Liver (tissue), 9 donors: ENCODE data around the gene IL13. TPM values are rescaled to one million over a fixed set of nuclear protein-coding genes. Genes with fewer than 3 reads are reported as not detected.

ENCODE experiments used
- DNase-seq: peaks from one replicate; pipeline ENCODE4 v3.0.0-alpha.2; 2017; ENCODE audit warnings: low spot score
- H3K27ac ChIP-seq, 2 donors: one replicate each; pipeline ENCODE4 v1.7.0; 2013; ENCODE audit warnings: inconsistent platforms in 2 of 2, low read length in 2 of 2, control low read depth in 1 of 2, low read depth in 1 of 2, mild to moderate bottlenecking in 1 of 2
- H3K27me3 ChIP-seq, 4 donors: one replicate each; pipeline versions ENCODE4 v1.6.1 to v1.7.0; 2013; ENCODE audit warnings: low read length in 3 of 4, inconsistent platforms in 1 of 4, mild to moderate bottlenecking in 1 of 4, moderate library complexity in 1 of 4; ENCODE audit not compliant: control insufficient read depth in 4 of 4, insufficient read depth in 4 of 4
- H3K36me3 ChIP-seq, 4 donors: one replicate each; pipeline versions ENCODE4 v1.6.1 to v1.7.0; 2013; ENCODE audit warnings: low read length in 3 of 4, mild to moderate bottlenecking in 3 of 4, low read depth in 1 of 4, moderate library complexity in 1 of 4; ENCODE audit not compliant: control insufficient read depth in 4 of 4, insufficient read depth in 3 of 4
- H3K4me1 ChIP-seq, 4 donors: one replicate each; pipeline versions ENCODE4 v1.6.1 to v1.7.0; 2013; ENCODE audit warnings: low read length in 3 of 4, mild to moderate bottlenecking in 3 of 4, moderate library complexity in 1 of 4; ENCODE audit not compliant: control insufficient read depth in 4 of 4, insufficient read depth in 4 of 4
- H3K4me3 ChIP-seq, 3 donors: one replicate each; pipeline versions ENCODE4 v1.6.1 to v1.7.0; 2013; ENCODE audit warnings: low read length in 3 of 3, control low read depth in 1 of 3, low read depth in 1 of 3, mild to moderate bottlenecking in 1 of 3
- H3K9ac ChIP-seq, 2 donors: one replicate each; pipeline ENCODE4 v1.7.0; 2013; ENCODE audit warnings: low read length in 2 of 2, mild to moderate bottlenecking in 2 of 2, moderate library complexity in 2 of 2, control low read depth in 1 of 2, low read depth in 1 of 2
- H3K9me3 ChIP-seq, 4 donors: one replicate each; pipeline versions ENCODE4 v1.6.1 to v1.7.0; 2013; ENCODE audit warnings: low read length in 3 of 4; ENCODE audit not compliant: control insufficient read depth in 4 of 4
- FOXA2 ChIP-seq: IDR thresholded peaks from 2 replicates; pipeline ENCODE4 v1.6.1; 2016; ENCODE audit warnings: antibody characterized with exemption
- GABPA ChIP-seq, 2 donors: IDR thresholded peaks in 1 of 2; conservative IDR thresholded peaks in 1 of 2; 2 replicates each; pipeline ENCODE4 v1.6.1; 2016; ENCODE audit warnings: antibody characterized with exemption in 2 of 2, mild to moderate bottlenecking in 1 of 2, moderate library complexity in 1 of 2
- HNF4A ChIP-seq, 2 donors: conservative IDR thresholded peaks; 2 replicates each; pipeline ENCODE4 v1.6.1; 2016; ENCODE audit warnings: antibody characterized with exemption in 2 of 2, mild to moderate bottlenecking in 2 of 2
- HNF4G ChIP-seq: IDR thresholded peaks from 2 replicates; pipeline ENCODE4 v1.6.1; 2016; ENCODE audit warnings: antibody characterized with exemption
- NR2F2 ChIP-seq: IDR thresholded peaks from 2 replicates; pipeline ENCODE4 v1.6.1; 2016; ENCODE audit warnings: antibody characterized with exemption
- REST ChIP-seq: IDR thresholded peaks from 2 replicates; pipeline ENCODE4 v1.6.1; 2016; ENCODE audit warnings: antibody characterized with exemption, mild to moderate bottlenecking
- RXRA ChIP-seq, 2 donors: IDR thresholded peaks; 2 replicates each; pipeline ENCODE4 v1.6.1; 2017 to 2018; ENCODE audit warnings: antibody characterized with exemption in 2 of 2, mild to moderate bottlenecking in 1 of 2
- ZBTB33 ChIP-seq: IDR thresholded peaks from 2 replicates; pipeline ENCODE4 v1.6.1; 2016; ENCODE audit warnings: antibody characterized with exemption
- polyA plus RNA-seq, 2 donors: library from polyadenylated mRNA; stranded (reverse) in 1 of 2; unstranded in 1 of 2; fragments of 200-250 nt in 1 of 2; fragments of >200 nt in 1 of 2; fragmentation: Nextera tagmentation in 1 of 2; extraction: Ambion mirVana in 1 of 2; gene quantifications; one replicate each; pipeline versions ENCODE4 v1.2.1 to v1.2.3, GENCODE V29; 2013 to 2015
- total RNA-seq, 2 donors: library from RNA; depleted of rRNA; stranded (reverse); fragments of >200 nt; gene quantifications; one replicate each; pipeline ENCODE4 v1.2.3, GENCODE V29; 2014
- donor health status: healthy.
- donor health status: healthy.
- donor health status: healthy.
- donor health status: healthy.
- donor health status: healthy.

The IL13 gene
- total and polyA plus RNA-seq, 4 donors = not detected

GRCh38 chr5:132708645-132709044, 50.7 kb downstream of the IL13 start:
- Histone ChIP-seq H3K4me3 (no peak overlapping the region), H3K27ac (no peak overlapping the region), H3K9ac (no peak overlapping the region), H3K36me3 (peaks cover 0 to 2% (median 0%) of the 10 kb centered on the region in 4 donors), H3K9me3 (no peaks in the 10 kb centered on the region), H3K27me3 (no peaks in the 10 kb centered on the region), H3K4me1 (no peaks in the 10 kb centered on the region)
- no peak for DNase-seq
- TF ChIP-seq REST = no peak
- no peak for TF ChIP-seq FOXA2
- TF ChIP-seq RXRA (IDR thresholded peaks at IDR 0.05) = no peak
- TF ChIP-seq NR2F2 = no peak
- TF ChIP-seq GABPA (IDR thresholded peaks at IDR 0.05 in 1 of 2, conservative IDR thresholded peaks at IDR 0.05 in 1 of 2) = no peak
- no peak for TF ChIP-seq ZBTB33
- TF ChIP-seq HNF4G = no peak
- no peak for TF ChIP-seq HNF4A (conservative IDR thresholded peaks at IDR 0.05)

Other genes with a start within 250 kb of the IL13 start
- 10 to 100 TPM in 1 of 2 donors, 1 to 10 TPM in 1; 9.5 to 42.6 TPM for gene IRF1, start 167.4 kb upstream of the IL13 start, total RNA-seq
- gene IRF1, start 167.4 kb upstream of the IL13 start, polyA plus RNA-seq = 10 to 100 TPM; 22.1 to 27.3 TPM
- not detected for gene IL5, start 114.7 kb upstream of the IL13 start, total RNA-seq
- not detected for gene IL5, start 114.7 kb upstream of the IL13 start, polyA plus RNA-seq
- 10 to 100 TPM; 12.5 to 18.7 TPM for gene RAD50, start 101.2 kb upstream of the IL13 start, total RNA-seq
- gene RAD50, start 101.2 kb upstream of the IL13 start, polyA plus RNA-seq = 10 to 100 TPM in 1 of 2 donors, 1 to 10 TPM in 1; 6.1 to 17.3 TPM
- gene IL4, start 15.8 kb downstream of the IL13 start, total RNA-seq = not detected
- not detected for gene IL4, start 15.8 kb downstream of the IL13 start, polyA plus RNA-seq
- 1 to 10 TPM in 1 of 2 donors, under 1 TPM in 1; 0.92 to 1.2 TPM for gene KIF3A, start 79.4 kb downstream of the IL13 start, total RNA-seq
- gene KIF3A, start 79.4 kb downstream of the IL13 start, polyA plus RNA-seq = under 1 TPM; 0.58 to 0.79 TPM
- gene CCNI2, start 89.3 kb downstream of the IL13 start, total RNA-seq = under 1 TPM; 0.05 to 0.17 TPM
- under 1 TPM; 0.02 to 0.57 TPM for gene CCNI2, start 89.3 kb downstream of the IL13 start, polyA plus RNA-seq
- 10 to 100 TPM; 11.8 to 16.5 TPM for gene SEPTIN8, start 119.1 kb downstream of the IL13 start, total RNA-seq
- 1 to 10 TPM; 4.7 to 7.8 TPM for gene SEPTIN8, start 119.1 kb downstream of the IL13 start, polyA plus RNA-seq
- gene SOWAHA, start 155.1 kb downstream of the IL13 start, total RNA-seq = 1 to 10 TPM; 1.6 to 1.9 TPM
- 1 to 10 TPM; 1.3 to 2.2 TPM for gene SOWAHA, start 155.1 kb downstream of the IL13 start, polyA plus RNA-seq
- 10 to 100 TPM in 1 of 2 donors, 1 to 10 TPM in 1; 6.1 to 23.0 TPM for gene SHROOM1, start 172.5 kb downstream of the IL13 start, total RNA-seq
- gene SHROOM1, start 172.5 kb downstream of the IL13 start, polyA plus RNA-seq = 10 to 100 TPM; 13.7 to 28.5 TPM
- under 1 TPM in 1 of 2 donors, not detected in 1; 0.08 TPM for gene GDF9, start 208.3 kb downstream of the IL13 start, total RNA-seq
- under 1 TPM; 0.08 to 0.10 TPM for gene GDF9, start 208.3 kb downstream of the IL13 start, polyA plus RNA-seq
- gene UQCRQ, start 208.5 kb downstream of the IL13 start, total RNA-seq = 100 to 1,000 TPM in 1 of 2 donors, 10 to 100 TPM in 1; 62.5 to 103 TPM
- 1,000 to 10,000 TPM in 1 of 2 donors, 100 to 1,000 TPM in 1; 548 to 2,326 TPM for gene UQCRQ, start 208.5 kb downstream of the IL13 start, polyA plus RNA-seq
- 10 to 100 TPM; 12.0 to 56.7 TPM for gene LEAP2, start 215.5 kb downstream of the IL13 start, total RNA-seq
- 100 to 1,000 TPM in 1 of 2 donors, 10 to 100 TPM in 1; 68.1 to 736 TPM for gene LEAP2, start 215.5 kb downstream of the IL13 start, polyA plus RNA-seq